GM23338 (cell line): ENCODE results near the gene KCTD4. TPM values are rescaled to one million over a fixed set of nuclear protein-coding genes. Genes with fewer than 3 reads are reported as not detected.

Experiments used
- ATAC-seq: fragments of 200-7000 bp; cut with Tn5 transposase; 3 replicates; pipeline ENCODE4 v1.9.1; 2020
- DNase-seq: peaks from one replicate; pipeline ENCODE4 v3.0.0-alpha.2; 2015; ENCODE audit warnings: low spot score
- H2AFZ ChIP-seq: fragments of 200-600 bp; sonication (generic); 2 replicates; pipeline ENCODE4 v1.8.0; 2016; ENCODE audit warnings: antibody characterized with exemption, mild to moderate bottlenecking, moderate library complexity
- H3F3A ChIP-seq: fragments of 200-600 bp; sonication (generic); replicated peaks from 2 replicates; pipeline ENCODE4 v1.8.0; 2017; ENCODE audit warnings: antibody characterized with exemption, mixed run types, low read depth
- H3K27ac ChIP-seq: fragments of 200-600 bp; sonication (generic); 2 replicates; pipeline ENCODE4 v1.6.1; 2016; ENCODE audit warnings: low read depth
- H3K27me3 ChIP-seq: fragments of 200-600 bp; sonication (generic); 2 replicates; pipeline ENCODE4 v1.8.0; 2016; ENCODE audit warnings: mild to moderate bottlenecking, mixed run types, moderate library complexity; ENCODE audit not compliant: insufficient read depth
- H3K36me3 ChIP-seq: fragments of 200-600 bp; sonication (generic); 2 replicates; pipeline ENCODE4 v1.8.0; 2016; ENCODE audit warnings: mild to moderate bottlenecking; ENCODE audit not compliant: insufficient read depth
- H3K4me1 ChIP-seq: fragments of 200-600 bp; sonication (generic); 2 replicates; pipeline ENCODE4 v1.8.0; 2016; ENCODE audit warnings: mild to moderate bottlenecking, moderate library complexity; ENCODE audit not compliant: insufficient read depth
- H3K4me2 ChIP-seq: fragments of 200-600 bp; sonication (generic); 2 replicates; pipeline ENCODE4 v1.7.1; 2017; ENCODE audit warnings: mixed run types
- H3K4me3 ChIP-seq: fragments of 200-600 bp; sonication (generic); 2 replicates; pipeline ENCODE4 v1.6.1; 2016; ENCODE audit warnings: mixed run types
- H3K79me2 ChIP-seq: fragments of 200-600 bp; sonication (generic); replicated peaks from 2 replicates; pipeline ENCODE4 v1.8.0; 2017; ENCODE audit warnings: mild to moderate bottlenecking; ENCODE audit not compliant: insufficient read depth
- H3K9me2 ChIP-seq: fragments of 200-600 bp; sonication (generic); 2 replicates; pipeline ENCODE4 v1.8.0; 2017; ENCODE audit not compliant: insufficient read depth
- H4K20me1 ChIP-seq: fragments of 200-600 bp; sonication (generic); replicated peaks from 2 replicates; pipeline ENCODE4 v1.8.0; 2017; ENCODE audit warnings: mild to moderate bottlenecking; ENCODE audit not compliant: insufficient read depth
- H3K27ac Mint-ChIP-seq: 2 replicates; pipeline ENCODE4 v1.8.0; 2020; ENCODE audit warnings: inconsistent platforms, mild to moderate bottlenecking, moderate library complexity, mixed read lengths
- H3K27me3 Mint-ChIP-seq: 3 replicates; pipeline ENCODE4 v1.8.0; 2022; ENCODE audit warnings: low read depth, mild to moderate bottlenecking, moderate library complexity, mixed read lengths, inconsistent platforms; ENCODE audit not compliant: insufficient read depth, poor library complexity
- H3K36me3 Mint-ChIP-seq: 3 replicates; pipeline ENCODE4 v1.8.0; 2021; ENCODE audit warnings: low read depth, mild to moderate bottlenecking, inconsistent platforms, moderate library complexity, mixed read lengths
- H3K4me1 Mint-ChIP-seq: 3 replicates; pipeline ENCODE4 v1.8.0; 2020; ENCODE audit warnings: mild to moderate bottlenecking, inconsistent platforms, mixed read lengths
- H3K4me3 Mint-ChIP-seq: 3 replicates; pipeline ENCODE4 v1.8.0; 2021; ENCODE audit warnings: moderate library complexity, mild to moderate bottlenecking, inconsistent platforms, mixed read lengths
- H3K9me3 Mint-ChIP-seq: 3 replicates; pipeline ENCODE4 v1.8.0; 2020; ENCODE audit warnings: moderate library complexity, mild to moderate bottlenecking, inconsistent platforms, mixed read lengths
- CREB1 ChIP-seq: fragments of 250-450 bp; sonication (Bioruptor Pico); IDR thresholded peaks from 2 replicates; pipeline ENCODE4 v1.5.0; 2020; ENCODE audit warnings: low read depth, mild to moderate bottlenecking, moderate library complexity
- CTCF ChIP-seq, 2 experiments: fragments of 200-600 bp in 1 of 2; sonication (generic) in 1 of 2; conservative IDR thresholded peaks; 2 replicates each; pipeline versions ENCODE4 v1.5.1 to v1.6.1; 2016 to 2017; ENCODE audit warnings: antibody characterized with exemption in 2 of 2, low read depth in 2 of 2, mild to moderate bottlenecking in 2 of 2, moderate library complexity in 1 of 2
- ETS1 ChIP-seq: IDR thresholded peaks from 2 replicates; pipeline ENCODE4 v1.6.1; 2016; ENCODE audit warnings: antibody characterized with exemption
- EZH2 ChIP-seq: fragments of 200-600 bp; sonication (generic); IDR thresholded peaks from one replicate; pipeline ENCODE4 v1.8.0; 2017; ENCODE audit warnings: antibody characterized with exemption, mild to moderate bottlenecking, low read depth; ENCODE audit not compliant: unreplicated experiment
- JUNB ChIP-seq: IDR thresholded peaks from one replicate; pipeline ENCODE4 v1.6.1; 2016; ENCODE audit warnings: antibody characterized with exemption; ENCODE audit not compliant: unreplicated experiment
- ZNF114 ChIP-seq: fragments of 250-450 bp; sonication (Bioruptor Pico); IDR thresholded peaks from 2 replicates; pipeline ENCODE4 v1.5.0; 2020; ENCODE audit warnings: mild to moderate bottlenecking, moderate library complexity
- ZNF462 ChIP-seq: fragments of 250-450 bp; sonication (Bioruptor Pico); IDR thresholded peaks from 2 replicates; pipeline ENCODE4 v1.5.0; 2020; ENCODE audit warnings: mild to moderate bottlenecking, moderate library complexity
- polyA plus RNA-seq: library from polyadenylated mRNA; unstranded; fragments of >200 nt; fragmentation: Nextera tagmentation; extraction: Ambion mirVana; gene quantifications from 2 replicates; pipeline ENCODE4 v1.2.1, GENCODE V29; 2016
- total RNA-seq: library from RNA; depleted of rRNA; stranded (reverse); fragments of >200 nt; shearing (Covaris generic); gene quantifications from 2 replicates; pipeline ENCODE4 v1.2.3, GENCODE V29; 2014

Gene KCTD4
- total and polyA plus RNA-seq, 2 experiments from 2014 or later, result 0.24 TPM; not detected in 1

GRCh38 chr13:45222919-45223318 lies 22.1 kb upstream of the KCTD4 start (continued):
- TF ChIP-seq ZNF462 (CRISPR knock-in tag) (no peak), EZH2 (no peak), ZNF114 (CRISPR knock-in tag) (no peak), JUNB (no peak), CTCF (conservative IDR thresholded peaks at IDR 0.05; ENCODE audit: low read depth in 2 of 2) (no peak)

- H3K36me3 ChIP-seq, result no peaks in the 10 kb centered on the region
- no peaks in the 10 kb centered on the region for H3K9me3 Mint-ChIP-seq
- peaks cover 29% of the 10 kb centered on the region for H3K4me1 ChIP-seq
- H3K4me2 ChIP-seq, result no peak overlapping the region
- ATAC-seq (no peak), DNase-seq (no peak)
- H3K36me3 Mint-ChIP-seq, result no peaks in the 10 kb centered on the region
- H3K27ac Mint-ChIP-seq, result no peak overlapping the region
- no peaks in the 10 kb centered on the region; the same call in 1 of the 2 replicates for H4K20me1 ChIP-seq
- no peak overlapping the region for H2AFZ ChIP-seq
- H3K4me3 ChIP-seq, result no peak overlapping the region
- peaks cover 41% of the 10 kb centered on the region for H3K4me1 Mint-ChIP-seq
- H3K27me3 ChIP-seq, result no peaks in the 10 kb centered on the region
- no peak overlapping the region for H3K27ac ChIP-seq
- no peaks in the 10 kb centered on the region for H3K9me2 ChIP-seq
- no peak overlapping the region for H3K4me3 Mint-ChIP-seq
- TF ChIP-seq ZNF114 (CRISPR knock-in tag), result no peak
- TF ChIP-seq ETS1, result no peak
- no peak for TF ChIP-seq CREB1 (CRISPR knock-in tag)
- H3F3A ChIP-seq, result no peaks in the 10 kb centered on the region
- no peaks in the 10 kb centered on the region for H3K27me3 Mint-ChIP-seq
- no peaks in the 10 kb centered on the region; the same call in 1 of the 2 replicates for H3K79me2 ChIP-seq
Measured at GRCh38 chr13:45222516-45222915, 21.7 kb upstream of the KCTD4 start.
